Measurements from ENCODE around the gene HOXD11. TPM values are rescaled to one million over a fixed set of nuclear protein-coding genes. Genes with fewer than 3 reads are reported as not detected.
A peak's percentile ranks its signal among the peaks of the same experiment; 100 is the strongest.

HOXD11 gene
- total RNA-seq, 2 experiments from 2014 or later, result not detected

- H3K4me1 Mint-ChIP-seq, result peaks cover 10% of the 10 kb centered on the region
- H3K27ac Mint-ChIP-seq, result no peak overlapping the region
- H3K27me3 Mint-ChIP-seq, result peaks cover 82% of the 10 kb centered on the region
- no peak overlapping the region for H3K4me3 Mint-ChIP-seq
- ATAC-seq (no peak), DNase-seq (no peak)
- H3K9me3 Mint-ChIP-seq (ENCODE audit: low read depth), result no peaks in the 10 kb centered on the region
- peaks cover 3% of the 10 kb centered on the region for H3K36me3 Mint-ChIP-seq
- CTCF ChIA-PET, result interaction anchor here (1.0 kb wide), 1 partner anchor 64 kb away, joined by 3 read pairs; no protein-coding TSS in a partner anchor
Observed at GRCh38 chr2:176076796-176077195, 30.3 kb upstream of the HOXD11 start.

GRCh38 chr2:176078541-176079284 lies 28.4 kb upstream of the HOXD11 start:
- peaks cover 10% of the 10 kb centered on the region for H3K4me1 Mint-ChIP-seq
- CTCF ChIA-PET, result interaction anchor here (0.7 to 1.3 kb wide), 2 partner anchors 18 to 52 kb away, joined by 3 to 9 read pairs; no protein-coding TSS in a partner anchor
- H3K4me3 Mint-ChIP-seq, result no peak overlapping the region
- H3K9me3 Mint-ChIP-seq (ENCODE audit: low read depth), result no peaks in the 10 kb centered on the region
- no peak for DNase-seq
- peaks cover 81% of the 10 kb centered on the region for H3K27me3 Mint-ChIP-seq
- H3K36me3 Mint-ChIP-seq, result peaks cover 5% of the 10 kb centered on the region
- peak overlapping the region; percentile 72 for H3K27ac Mint-ChIP-seq
- ATAC-seq, result no peak

GRCh38 chr2:176079285-176079830 lies 27.7 kb upstream of the HOXD11 start:
- no peak for ATAC-seq
- peak; percentile 19 for DNase-seq
- peaks cover 5% of the 10 kb centered on the region for H3K36me3 Mint-ChIP-seq
- peak overlapping the region; percentile 72 for H3K27ac Mint-ChIP-seq
- H3K4me1 Mint-ChIP-seq, result peaks cover 10% of the 10 kb centered on the region
- peaks cover 82% of the 10 kb centered on the region for H3K27me3 Mint-ChIP-seq
- no peak overlapping the region for H3K4me3 Mint-ChIP-seq
- CTCF ChIA-PET, result interaction anchor here (0.7 to 1.3 kb wide), 3 partner anchors 18 to 108 kb away, joined by 3 to 9 read pairs (median 4); no protein-coding TSS in a partner anchor
- H3K9me3 Mint-ChIP-seq (ENCODE audit: low read depth), result no peaks in the 10 kb centered on the region

- ATAC-seq (no peak), DNase-seq (peak; percentile 43)
- no peaks in the 10 kb centered on the region for H3K9me3 Mint-ChIP-seq (ENCODE audit: low read depth)
- H3K27ac Mint-ChIP-seq, result peak overlapping the region; percentile 72
- H3K36me3 Mint-ChIP-seq, result peaks cover 5% of the 10 kb centered on the region
- peaks cover 82% of the 10 kb centered on the region for H3K27me3 Mint-ChIP-seq
- H3K4me3 Mint-ChIP-seq, result no peak overlapping the region
- H3K4me1 Mint-ChIP-seq, result peaks cover 10% of the 10 kb centered on the region
- CTCF ChIA-PET, result interaction anchor here (0.7 to 1.3 kb wide), 2 partner anchors 17 to 107 kb away, joined by 4 to 9 read pairs; no protein-coding TSS in a partner anchor
Observed at GRCh38 chr2:176079831-176080539, 27.1 kb upstream of the HOXD11 start.

GRCh38 chr2:176080540-176081375 lies 26.3 kb upstream of the HOXD11 start:
- Mint-ChIP-seq H3K36me3 (peaks cover 5% of the 10 kb centered on the region), H3K9me3 (ENCODE audit: low read depth) (no peaks in the 10 kb centered on the region), H3K27ac (peak overlapping the region; percentile 74), H3K27me3 (peaks cover 82% of the 10 kb centered on the region), H3K4me1 (peaks cover 10% of the 10 kb centered on the region), H3K4me3 (peak overlapping the region; percentile 15)
- ATAC-seq, result no peak
- CTCF ChIA-PET, result no interaction called here
- peak; percentile 37 for DNase-seq

- peaks cover 83% of the 10 kb centered on the region for H3K27me3 Mint-ChIP-seq
- DNase-seq, result no peak
- ATAC-seq, result no peak
- H3K4me1 Mint-ChIP-seq, result peaks cover 10% of the 10 kb centered on the region
- H3K27ac Mint-ChIP-seq, result peak overlapping the region; percentile 74
- no peaks in the 10 kb centered on the region for H3K9me3 Mint-ChIP-seq (ENCODE audit: low read depth)
- H3K4me3 Mint-ChIP-seq, result peak overlapping the region; percentile 24
- H3K36me3 Mint-ChIP-seq, result peaks cover 5% of the 10 kb centered on the region
- CTCF ChIA-PET, result no interaction called here
Observed at GRCh38 chr2:176081376-176081836, 25.7 kb upstream of the HOXD11 start.

- ATAC-seq, result no peak
- peaks cover 5% of the 10 kb centered on the region for H3K36me3 Mint-ChIP-seq
- H3K4me3 Mint-ChIP-seq, result peak overlapping the region; percentile 24
- H3K4me1 Mint-ChIP-seq, result peaks cover 10% of the 10 kb centered on the region
- peaks cover 84% of the 10 kb centered on the region for H3K27me3 Mint-ChIP-seq
- H3K27ac Mint-ChIP-seq, result peak overlapping the region; percentile 74
- CTCF ChIA-PET, result no interaction called here
- H3K9me3 Mint-ChIP-seq (ENCODE audit: low read depth), result no peaks in the 10 kb centered on the region
- no peak for DNase-seq
Observed at GRCh38 chr2:176081837-176082524, 25.1 kb upstream of the HOXD11 start.

- H3K27ac Mint-ChIP-seq, result peak overlapping the region; percentile 40
- ATAC-seq (no peak), DNase-seq (no peak)
- H3K4me3 Mint-ChIP-seq, result no peak overlapping the region
- CTCF ChIA-PET, result no interaction called here
- H3K36me3 Mint-ChIP-seq, result peaks cover 5% of the 10 kb centered on the region
- H3K27me3 Mint-ChIP-seq, result peaks cover 85% of the 10 kb centered on the region
- H3K4me1 Mint-ChIP-seq, result peaks cover 10% of the 10 kb centered on the region
- no peaks in the 10 kb centered on the region for H3K9me3 Mint-ChIP-seq (ENCODE audit: low read depth)
Observed at GRCh38 chr2:176082525-176082823, 24.6 kb upstream of the HOXD11 start.

- Mint-ChIP-seq H3K4me3 (no peak overlapping the region), H3K9me3 (ENCODE audit: low read depth) (no peaks in the 10 kb centered on the region), H3K27me3 (peaks cover 91% of the 10 kb centered on the region), H3K4me1 (peaks cover 10% of the 10 kb centered on the region), H3K36me3 (peaks cover 5% of the 10 kb centered on the region), H3K27ac (peak overlapping the region; percentile 47)
- no peak for ATAC-seq
- CTCF ChIA-PET, result no interaction called here
- DNase-seq, result no peak
Observed at GRCh38 chr2:176082824-176083751, 24.0 kb upstream of the HOXD11 start.

- peaks cover 91% of the 10 kb centered on the region for H3K27me3 Mint-ChIP-seq
- CTCF ChIA-PET, result no interaction called here
- no peak within 1 kb of the TSS for H3K4me3 Mint-ChIP-seq
- H3K9me3 Mint-ChIP-seq (ENCODE audit: low read depth), result no peaks in the 10 kb centered on the region
- ATAC-seq, result no peak
- H3K36me3 Mint-ChIP-seq, result peaks cover 5% of the 10 kb centered on the region
- peaks cover 13% of the 10 kb centered on the region for H3K4me1 Mint-ChIP-seq
- no peak for DNase-seq
- H3K27ac Mint-ChIP-seq, result peak within 1 kb of the TSS; percentile 47
Observed at GRCh38 chr2:176083796-176084261, 23.3 kb upstream of the HOXD11 start, which contains the start of gene EVX2. Gene EVX2 (minus strand): TSS chr2:176083962. CDS start chr2:176083776, 186 bp downstream.

GRCh38 chr2:176084611-176085119 lies 22.4 kb upstream of the HOXD11 start:
- CTCF ChIA-PET, result interaction anchor here (1.6 kb wide), 1 partner anchor 42 kb away, joined by 7 read pairs; no protein-coding TSS in a partner anchor
- Mint-ChIP-seq H3K36me3 (peaks cover 2% of the 10 kb centered on the region), H3K27ac (peak overlapping the region; percentile 7), H3K4me1 (peaks cover 7% of the 10 kb centered on the region), H3K27me3 (peaks cover 91% of the 10 kb centered on the region), H3K4me3 (no peak overlapping the region), H3K9me3 (ENCODE audit: low read depth) (no peaks in the 10 kb centered on the region)
- ATAC-seq (no peak), DNase-seq (no peak)
